GM12892 (cell line): ENCODE measurements around the gene SLC35B2.
"Not testable (repeated sequence)": the region's sequence is repeated elsewhere in the genome, so short reads cannot be mapped to it uniquely, and the experiment has no call there.

Experiments
- DNase-seq: peaks from one replicate; pipeline ENCODE4 v3.0.0; 2011; ENCODE audit not compliant: insufficient read length
- FAIRE-seq: peaks from 2 replicates; lab custom pipeline; 2011; peaks lifted over from hg19 to GRCh38; lab: Jason Lieb, UNC
- POLR2A ChIP-seq: IDR thresholded peaks from 2 replicates; pipeline ENCODE4 v1.6.1; 2011; ENCODE audit warnings: low read depth, low read length, control low read depth
- POLR2AphosphoS5 ChIP-seq: IDR thresholded peaks from 2 replicates; pipeline ENCODE4 v1.6.1; 2011; ENCODE audit warnings: low read depth, low read length, control low read depth
- TAF1 ChIP-seq: IDR thresholded peaks from 2 replicates; pipeline ENCODE4 v1.6.1; 2011; ENCODE audit warnings: low read depth, mild to moderate bottlenecking, control low read depth, low read length, borderline replicate concordance

The SLC35B2 gene

GRCh38 chr6:44235269-44235668 lies 22.1 kb downstream of the SLC35B2 start:
- TF ChIP-seq POLR2A = no peak
- no peak for TF ChIP-seq POLR2AphosphoS5
- TF ChIP-seq TAF1 = no peak
- FAIRE-seq = no peak

GRCh38 chr6:44234101-44235025 lies 23.0 kb downstream of the SLC35B2 start:
- peak; percentile 30 for FAIRE-seq
- no peak for DNase-seq
- TF ChIP-seq TAF1 (no peak), POLR2AphosphoS5 (no peak), POLR2A (no peak)

More at GRCh38 chr6:44235269-44235668, 22.1 kb downstream of the SLC35B2 start:
- DNase-seq = no peak

GRCh38 chr6:44233567-44234100 lies 23.7 kb downstream of the SLC35B2 start:
- FAIRE-seq (no peak), DNase-seq (no peak)
- no peak for TF ChIP-seq POLR2A
- no peak for TF ChIP-seq TAF1
- TF ChIP-seq POLR2AphosphoS5 = no peak

- DNase-seq = no peak
- TF ChIP-seq POLR2AphosphoS5 (no peak), POLR2A (no peak), TAF1 (no peak)
- FAIRE-seq = no peak
Measured at GRCh38 chr6:44232676-44233566, 24.4 kb downstream of the SLC35B2 start.

GRCh38 chr6:44231426-44231825 lies 25.9 kb downstream of the SLC35B2 start:
- DNase-seq, FAIRE-seq: not testable (repeated sequence)

- DNase-seq (no peak), FAIRE-seq (no peak)
- TF ChIP-seq TAF1 = no peak
- TF ChIP-seq POLR2AphosphoS5 = no peak
- no peak for TF ChIP-seq POLR2A
Measured at GRCh38 chr6:44230034-44230675, 27.2 kb downstream of the SLC35B2 start.

- no peak for DNase-seq
- FAIRE-seq = no peak
- TF ChIP-seq POLR2AphosphoS5 (no peak), POLR2A (no peak), TAF1 (no peak)
Measured at GRCh38 chr6:44229376-44230033, 27.8 kb downstream of the SLC35B2 start.

- no peak for DNase-seq
- no peak for TF ChIP-seq POLR2AphosphoS5
- TF ChIP-seq POLR2A = no peak
- TF ChIP-seq TAF1 = no peak
- no peak for FAIRE-seq
Measured at GRCh38 chr6:44228836-44229235, 28.5 kb downstream of the SLC35B2 start.

GRCh38 chr6:44228433-44228832 lies 28.9 kb downstream of the SLC35B2 start:
- FAIRE-seq (no peak), DNase-seq (no peak)
- no peak for TF ChIP-seq POLR2AphosphoS5
- TF ChIP-seq POLR2A = no peak
- TF ChIP-seq TAF1 = no peak

- FAIRE-seq (no peak), DNase-seq (no peak)
- TF ChIP-seq TAF1 (no peak), POLR2AphosphoS5 (no peak), POLR2A (no peak)
Measured at GRCh38 chr6:44228031-44228430, 29.3 kb downstream of the SLC35B2 start.
